Upper lobe of left lung (tissue), 6 donors: ENCODE data around the gene TPT1. TPM values are rescaled to one million over a fixed set of nuclear protein-coding genes. Genes with fewer than 3 reads are reported as not detected.
"Not testable (repeated sequence)": the region's sequence is repeated elsewhere in the genome, so short reads cannot be mapped to it uniquely, and the experiment has no call there.

Experiments
- ATAC-seq, 2 donors: fragments of 200-7000 bp; cut with Tn5 transposase; one replicate each; pipeline ENCODE4 v1.9.1; 2022; ENCODE audit warnings: mild to moderate bottlenecking in 2 of 2, moderate library complexity in 2 of 2; ENCODE audit not compliant: low FRiP score in 2 of 2
- DNase-seq, 2 donors: peaks; one replicate each; pipeline ENCODE4 v3.0.0-alpha.2; 2019 to 2020
- H3K27ac ChIP-seq, 4 donors: fragments of 200-600 bp; sonication (generic); one replicate each; pipeline ENCODE4 v1.5.1; 2016 to 2019
- H3K27me3 ChIP-seq, 4 donors: fragments of 200-600 bp; sonication (generic); one replicate each; pipeline ENCODE4 v1.5.1; 2017 to 2019
- H3K36me3 ChIP-seq, 4 donors: fragments of 200-600 bp; sonication (generic); one replicate each; pipeline ENCODE4 v1.5.1; 2016 to 2019
- H3K4me1 ChIP-seq, 4 donors: fragments of 200-600 bp; sonication (generic); one replicate each; pipeline ENCODE4 v1.5.1; 2018 to 2019
- H3K4me3 ChIP-seq, 4 donors: fragments of 200-600 bp; sonication (generic); one replicate each; pipeline ENCODE4 v1.5.1; 2017 to 2019; ENCODE audit warnings: mild to moderate bottlenecking in 2 of 4, moderate library complexity in 1 of 4
- H3K9me3 ChIP-seq, 4 donors: fragments of 200-600 bp; sonication (generic); one replicate each; pipeline ENCODE4 v1.5.1; 2018 to 2019
- CTCF ChIP-seq, 6 experiments: fragments of 450-650 bp in 4 of 6; fragments of 200-600 bp in 2 of 6; sonication (generic) in 2 of 6; IDR thresholded peaks; one replicate each; pipeline ENCODE4 v1.5.1; 2016 to 2019; ENCODE audit warnings: antibody characterized with exemption in 6 of 6
- EP300 ChIP-seq, 4 donors: sonication (generic); formaldehyde crosslinking; IDR thresholded peaks; one replicate each; pipeline ENCODE4 v1.5.1; 2017; ENCODE audit warnings: antibody characterized with exemption in 4 of 4, control low read depth in 2 of 4
- POLR2A ChIP-seq, 4 donors: fragments of 450-650 bp; IDR thresholded peaks; one replicate each; pipeline ENCODE4 v1.5.1; 2016 to 2017; ENCODE audit warnings: antibody characterized with exemption in 4 of 4, mild to moderate bottlenecking in 2 of 4
- POLR2AphosphoS5 ChIP-seq, 2 donors: sonication (generic); formaldehyde crosslinking; IDR thresholded peaks; one replicate each; pipeline ENCODE4 v1.5.1; 2017; ENCODE audit warnings: antibody characterized with exemption in 2 of 2
- WGBS, 2 donors: methylation state at CpG; one replicate each; pipeline ENCODE4 v1.1.5; 2017 to 2018; 5-methylcytosine and 5-hydroxymethylcytosine counted together
- total RNA-seq, 6 donors: library from RNA; depleted of rRNA in 4 of 6; stranded (reverse); fragments of >200 nt in 4 of 6; gene quantifications; one replicate each; pipeline versions ENCODE4 v1.1.0 to v1.2.1, GENCODE V29; 2016 to 2021
- donor health status: DM: no; HTN: no; CAD: no; lungs with moderate emphysema.
- donor health status: DM: no; HTN: yes; CAD: no; lungs with severe emphysema.

Gene TPT1
- total RNA-seq, 6 donors from 2014 or later = 1,931 to 4,546 (median 2,844) TPM

GRCh38 chr13:45300190-45300985 lies 40.6 kb downstream of the TPT1 start:
- H3K27ac ChIP-seq = no peak overlapping the region
- no peak overlapping the region for H3K4me3 ChIP-seq
- TF ChIP-seq EP300 (IDR thresholded peaks at IDR 0.05) (no peak), POLR2AphosphoS5 (IDR thresholded peaks at IDR 0.05) (no peak), POLR2A (IDR thresholded peaks at IDR 0.05) (no peak), CTCF (IDR thresholded peaks at IDR 0.05) (no peak)
- ATAC-seq (no peak), DNase-seq (no peak)
- H3K4me1 ChIP-seq = no peaks in the 10 kb centered on the region
- H3K36me3 ChIP-seq = no peaks in the 10 kb centered on the region
- no peaks in the 10 kb centered on the region for H3K27me3 ChIP-seq
- WGBS, 2 donors = 65 to 77% methylated on average over 9 of the region's 9 CpGs
- no peaks in the 10 kb centered on the region for H3K9me3 ChIP-seq

GRCh38 chr13:45299194-45299593 lies 41.8 kb downstream of the TPT1 start:
- 66 to 67% methylated on average over 2 to 3 of the region's 3 CpGs for WGBS, 2 donors
- no peak for DNase-seq
- no peaks in the 10 kb centered on the region for H3K9me3 ChIP-seq

GRCh38 chr13:45298550-45298949 lies 42.4 kb downstream of the TPT1 start:
- not testable (repeated sequence) for H3K4me1 ChIP-seq, H3K36me3 ChIP-seq, DNase-seq, H3K4me3 ChIP-seq, H3K27ac ChIP-seq, H3K27me3 ChIP-seq, H3K9me3 ChIP-seq, ATAC-seq
- 94% methylated on average over 3 of the region's 3 CpGs for WGBS, 2 donors

More at GRCh38 chr13:45299194-45299593, 41.8 kb downstream of the TPT1 start:
- Histone ChIP-seq H3K27me3 (no peaks in the 10 kb centered on the region), H3K27ac (no peak overlapping the region), H3K4me3 (no peak overlapping the region), H3K4me1 (no peaks in the 10 kb centered on the region), H3K36me3 (no peaks in the 10 kb centered on the region)
- no peak for ATAC-seq
- TF ChIP-seq POLR2AphosphoS5 (IDR thresholded peaks at IDR 0.05) (no peak), POLR2A (IDR thresholded peaks at IDR 0.05) (no peak), EP300 (IDR thresholded peaks at IDR 0.05) (no peak), CTCF (IDR thresholded peaks at IDR 0.05) (no peak)

GRCh38 chr13:45298206-45298505 lies 42.8 kb downstream of the TPT1 start:
- Histone ChIP-seq H3K36me3 (no peaks in the 10 kb centered on the region), H3K4me3 (no peak overlapping the region), H3K27me3 (no peaks in the 10 kb centered on the region), H3K4me1 (no peaks in the 10 kb centered on the region), H3K27ac (no peak overlapping the region), H3K9me3 (no peaks in the 10 kb centered on the region)
- no peak for DNase-seq
- ATAC-seq = no peak
- 69 to 71% methylated on average over 2 of the region's 2 CpGs for WGBS, 2 donors
- TF ChIP-seq POLR2A (IDR thresholded peaks at IDR 0.05) (no peak), CTCF (IDR thresholded peaks at IDR 0.05) (no peak), POLR2AphosphoS5 (IDR thresholded peaks at IDR 0.05) (no peak), EP300 (IDR thresholded peaks at IDR 0.05) (no peak)

- Histone ChIP-seq H3K9me3 (no peaks in the 10 kb centered on the region), H3K27ac (no peak overlapping the region), H3K27me3 (no peaks in the 10 kb centered on the region), H3K4me1 (no peaks in the 10 kb centered on the region), H3K36me3 (no peaks in the 10 kb centered on the region), H3K4me3 (no peak overlapping the region)
- TF ChIP-seq CTCF (IDR thresholded peaks at IDR 0.05) = no peak
- no peak for TF ChIP-seq POLR2AphosphoS5 (IDR thresholded peaks at IDR 0.05)
- DNase-seq (no peak), ATAC-seq (no peak)
- WGBS, 2 donors = 92 to 94% methylated on average over 7 of the region's 7 CpGs
Observed at GRCh38 chr13:45297456-45298205, 43.4 kb downstream of the TPT1 start.
